ENCODE data around the gene SIGLEC5.

DNA sequence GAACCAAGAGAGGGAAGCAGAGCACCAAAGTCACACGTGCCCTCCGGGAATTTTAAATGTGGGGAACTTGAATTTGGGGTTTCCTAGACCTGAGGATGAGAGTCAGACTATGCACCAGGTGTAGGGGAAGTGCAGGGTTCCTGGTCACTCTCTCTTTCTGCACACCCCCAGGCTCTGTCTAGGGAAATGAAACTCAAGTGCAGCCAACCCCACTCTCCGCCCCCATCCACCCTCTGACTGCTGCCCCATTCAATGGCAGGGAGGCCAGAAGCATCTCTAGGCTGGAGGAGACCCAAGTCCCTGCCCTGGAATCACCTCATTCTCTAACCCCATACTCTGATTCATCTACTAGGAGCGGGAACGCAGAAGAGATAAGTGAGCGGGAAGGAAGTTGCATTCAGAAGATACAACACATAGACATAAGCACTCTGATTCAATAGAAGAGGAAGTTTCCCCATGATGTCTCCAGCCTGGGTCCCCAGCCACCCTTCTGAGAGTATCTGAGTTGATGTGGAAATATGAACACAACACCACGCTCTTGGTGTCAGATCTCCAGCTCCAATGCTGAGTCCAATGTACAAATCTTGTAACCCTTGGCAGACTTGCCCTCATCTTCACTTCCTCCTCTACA, 21.1 kb upstream of the SIGLEC5 start:
- TF ChIP-seq, protein P1, sequence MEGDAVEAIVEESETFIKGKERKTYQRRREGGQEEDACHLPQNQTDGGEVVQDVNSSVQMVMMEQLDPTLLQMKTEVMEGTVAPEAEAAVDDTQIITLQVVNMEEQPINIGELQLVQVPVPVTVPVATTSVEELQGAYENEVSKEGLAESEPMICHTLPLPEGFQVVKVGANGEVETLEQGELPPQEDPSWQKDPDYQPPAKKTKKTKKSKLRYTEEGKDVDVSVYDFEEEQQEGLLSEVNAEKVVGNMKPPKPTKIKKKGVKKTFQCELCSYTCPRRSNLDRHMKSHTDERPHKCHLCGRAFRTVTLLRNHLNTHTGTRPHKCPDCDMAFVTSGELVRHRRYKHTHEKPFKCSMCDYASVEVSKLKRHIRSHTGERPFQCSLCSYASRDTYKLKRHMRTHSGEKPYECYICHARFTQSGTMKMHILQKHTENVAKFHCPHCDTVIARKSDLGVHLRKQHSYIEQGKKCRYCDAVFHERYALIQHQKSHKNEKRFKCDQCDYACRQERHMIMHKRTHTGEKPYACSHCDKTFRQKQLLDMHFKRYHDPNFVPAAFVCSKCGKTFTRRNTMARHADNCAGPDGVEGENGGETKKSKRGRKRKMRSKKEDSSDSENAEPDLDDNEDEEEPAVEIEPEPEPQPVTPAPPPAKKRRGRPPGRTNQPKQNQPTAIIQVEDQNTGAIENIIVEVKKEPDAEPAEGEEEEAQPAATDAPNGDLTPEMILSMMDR (IDR thresholded peaks at IDR 0.05): no peak
- no peak for TF ChIP-seq POLR2A (IDR thresholded peaks at IDR 0.05)

Measured in uterus (tissue), 2 donors.